IPS-20b (cell line): ENCODE data around the gene CCNT2.
"Not testable (repeated sequence)": the region's sequence is repeated elsewhere in the genome, so short reads cannot be mapped to it uniquely, and the experiment has no call there.

Experiments used
- H3K27ac ChIP-seq: one replicate; pipeline ENCODE4 v1.5.1; 2013; ENCODE audit warnings: low read length
- H3K27me3 ChIP-seq: 2 replicates; pipeline ENCODE4 v1.6.1; 2013; ENCODE audit warnings: mild to moderate bottlenecking, low read length, inconsistent platforms; ENCODE audit not compliant: insufficient read depth
- H3K36me3 ChIP-seq: 2 replicates; pipeline ENCODE4 v1.6.1; 2013; ENCODE audit warnings: low read depth, mild to moderate bottlenecking, inconsistent platforms, low read length, moderate library complexity; ENCODE audit not compliant: insufficient read depth
- H3K4me1 ChIP-seq: 2 replicates; pipeline ENCODE4 v1.6.1; 2013; ENCODE audit warnings: mild to moderate bottlenecking, control low read depth, inconsistent platforms, low read length, moderate library complexity; ENCODE audit not compliant: insufficient read depth
- H3K4me3 ChIP-seq: 2 replicates; pipeline ENCODE4 v1.5.1; 2013; ENCODE audit warnings: mild to moderate bottlenecking, low read length, inconsistent platforms
- H3K9ac ChIP-seq: 2 replicates; pipeline ENCODE4 v1.6.1; 2013; ENCODE audit warnings: low read depth, mild to moderate bottlenecking, inconsistent platforms, low read length, moderate library complexity
- H3K9me3 ChIP-seq: 2 replicates; pipeline ENCODE4 v1.6.1; 2013; ENCODE audit warnings: mild to moderate bottlenecking, low read depth, low read length, inconsistent platforms; ENCODE audit not compliant: insufficient read depth

The CCNT2 gene

DNA sequence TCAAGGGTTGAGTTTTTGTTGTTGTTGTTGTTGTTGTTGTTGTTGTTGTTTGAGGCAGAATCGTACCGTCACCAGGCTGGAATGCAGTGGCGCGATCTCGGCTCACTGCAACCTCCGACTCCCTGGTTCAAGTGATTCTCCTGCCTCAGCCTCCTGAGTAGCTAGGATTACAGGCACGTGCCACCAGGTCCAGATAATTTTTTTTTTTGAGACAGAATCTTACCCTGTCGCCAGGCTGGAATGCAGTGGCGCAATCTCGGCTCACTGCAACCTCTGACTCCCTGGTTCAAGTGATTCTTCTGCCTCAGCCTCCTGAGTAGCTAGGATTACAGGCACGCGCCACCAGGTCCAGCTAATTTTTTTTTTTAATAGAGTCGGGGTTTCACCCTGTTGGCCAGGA is 14.9 kb upstream of the CCNT2 start:
- H3K4me1 ChIP-seq, H3K4me3 ChIP-seq, H3K9me3 ChIP-seq, H3K27me3 ChIP-seq, H3K27ac ChIP-seq, H3K36me3 ChIP-seq, H3K9ac ChIP-seq: not testable (repeated sequence)

DNA sequence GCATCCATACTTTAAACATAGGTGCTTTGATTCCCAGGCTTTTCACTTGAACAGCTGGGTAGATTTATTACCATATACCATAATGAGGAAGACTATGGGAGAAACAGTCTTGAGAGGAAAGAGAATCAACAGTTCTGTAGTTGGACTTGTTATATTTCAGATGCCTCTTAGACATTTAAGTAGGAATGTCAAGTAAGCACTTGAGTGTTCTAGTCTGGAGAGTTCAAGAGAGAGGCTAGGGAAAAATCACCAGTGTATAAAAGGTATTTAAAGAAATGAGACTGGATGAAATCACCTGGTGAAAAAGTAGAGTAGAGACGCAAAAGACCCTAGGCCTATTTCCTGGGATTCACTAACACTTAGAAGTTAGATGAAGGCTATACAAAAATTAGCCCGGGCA is 13.5 kb upstream of the CCNT2 start:
- Histone ChIP-seq H3K4me1 (no peaks in the 10 kb centered on the region), H3K27ac (no peak overlapping the region), H3K9me3 (peaks cover 3% of the 10 kb centered on the region; the same call in 1 of the 2 replicates), H3K27me3 (no peaks in the 10 kb centered on the region), H3K36me3 (no peaks in the 10 kb centered on the region), H3K4me3 (no peak overlapping the region), H3K9ac (no peak overlapping the region)

DNA sequence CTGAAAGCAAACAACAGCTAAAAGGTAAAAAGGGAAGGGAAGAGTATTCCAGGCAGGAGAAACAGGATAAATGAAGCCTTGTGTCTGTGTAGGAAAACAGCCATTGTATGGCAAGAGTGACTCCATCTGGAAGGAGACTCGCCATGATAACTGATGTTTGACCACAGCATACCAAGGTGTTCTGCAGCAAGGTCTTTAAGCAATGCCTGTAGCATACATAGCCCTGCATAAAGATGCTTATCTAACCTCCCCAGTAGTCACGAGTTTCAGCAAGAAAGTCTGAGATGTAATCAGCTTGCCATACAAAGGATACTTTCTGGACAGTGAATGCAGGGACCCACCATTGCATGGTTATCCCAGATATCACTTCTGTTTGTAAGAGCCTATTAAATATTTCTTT is 11.9 kb upstream of the CCNT2 start:
- Histone ChIP-seq H3K4me1 (no peaks in the 10 kb centered on the region), H3K9me3 (peaks cover 3% of the 10 kb centered on the region; the same call in 1 of the 2 replicates), H3K27ac (no peak overlapping the region), H3K4me3 (no peak overlapping the region), H3K27me3 (no peaks in the 10 kb centered on the region), H3K36me3 (no peaks in the 10 kb centered on the region), H3K9ac (no peak overlapping the region)

DNA sequence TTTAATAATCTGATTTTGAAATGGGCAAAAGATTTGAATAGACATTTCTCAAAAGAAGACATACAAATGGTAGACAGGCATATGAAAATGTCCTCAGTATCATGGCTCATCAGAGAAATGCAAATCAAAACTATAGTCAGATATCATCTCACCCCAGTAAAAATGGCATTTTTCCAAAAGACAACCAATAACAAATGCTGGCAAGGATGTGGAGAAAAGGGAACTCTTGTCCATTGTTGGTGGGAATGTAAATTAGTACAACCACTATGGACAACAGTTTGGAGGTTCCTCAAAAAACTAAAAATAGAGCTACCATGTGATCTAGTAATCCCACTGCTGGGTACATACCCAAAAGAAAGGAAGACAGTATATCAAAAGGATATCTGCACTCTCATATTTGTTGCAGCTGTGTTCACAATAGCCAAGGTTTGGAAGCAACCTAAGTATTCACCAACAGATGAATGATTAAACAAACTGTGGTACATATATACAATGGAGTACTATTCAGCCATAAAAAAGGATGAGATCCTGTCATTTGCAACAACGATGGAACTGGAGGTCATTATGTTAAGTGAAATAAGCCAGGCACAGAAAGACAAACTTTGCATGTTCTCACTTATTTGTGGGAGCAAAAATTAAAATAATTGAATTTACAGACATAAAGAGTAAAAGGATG is 11.0 kb upstream of the CCNT2 start:
- H3K4me1 ChIP-seq, H3K4me3 ChIP-seq, H3K27me3 ChIP-seq, H3K36me3 ChIP-seq, H3K9ac ChIP-seq, H3K27ac ChIP-seq, H3K9me3 ChIP-seq: not testable (repeated sequence)

DNA sequence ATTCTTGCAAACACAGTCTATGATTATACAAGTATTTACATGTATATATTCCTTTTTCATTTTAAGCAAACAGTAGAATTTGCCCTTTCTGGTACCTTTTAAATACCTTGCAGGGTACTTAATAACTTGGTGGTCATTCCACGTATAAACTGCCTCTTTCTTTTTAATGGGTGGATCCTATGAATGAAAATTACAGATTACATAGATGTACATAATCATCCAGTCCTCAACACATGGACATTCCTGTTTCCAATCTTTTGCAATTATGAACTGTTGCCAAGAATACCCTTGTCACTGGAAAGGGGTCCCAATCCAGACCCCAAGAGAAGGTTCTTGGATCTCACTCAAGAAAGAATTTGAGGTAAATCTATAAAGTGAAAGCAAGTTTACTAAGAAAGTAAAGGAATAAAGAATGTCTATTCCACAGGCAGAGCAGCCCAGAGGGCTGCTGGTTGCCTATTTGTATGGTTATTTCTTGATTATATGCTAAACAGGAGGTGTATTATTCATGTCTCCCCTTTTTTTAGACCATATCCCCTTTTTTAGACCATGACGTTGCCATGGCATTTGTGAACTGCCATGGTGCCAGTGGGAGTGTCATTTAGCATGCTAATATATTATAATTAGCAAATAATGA is 7.7 kb upstream of the CCNT2 start:
- Histone ChIP-seq H3K9me3 (peaks cover 3% of the 10 kb centered on the region; the same call in 1 of the 2 replicates), H3K27ac (no peak overlapping the region), H3K27me3 (no peaks in the 10 kb centered on the region), H3K9ac (no peak overlapping the region), H3K4me1 (no peaks in the 10 kb centered on the region), H3K4me3 (no peak overlapping the region), H3K36me3 (no peaks in the 10 kb centered on the region)

DNA sequence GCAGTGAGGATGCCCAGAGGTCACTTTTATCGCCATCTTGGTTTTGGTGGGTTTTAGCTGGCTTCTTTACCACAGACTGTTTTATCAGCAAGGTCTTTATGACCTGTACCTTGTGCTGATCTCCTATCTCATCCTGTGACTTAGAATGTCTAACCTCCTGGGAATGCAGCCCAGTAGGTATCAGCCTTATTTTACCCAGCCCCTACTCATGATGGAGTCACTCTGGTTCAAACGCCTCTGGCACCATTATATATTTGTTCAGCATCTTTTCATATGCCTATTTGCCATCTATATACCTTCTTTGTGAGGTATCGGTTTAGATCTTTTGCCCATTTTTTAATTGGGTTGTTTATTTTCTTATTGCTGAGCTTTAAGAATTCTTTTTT is 7.2 kb upstream of the CCNT2 start:
- H3K9me3 ChIP-seq: peaks cover 3% of the 10 kb centered on the region; the same call in 1 of the 2 replicates
- no peak overlapping the region for H3K27ac ChIP-seq
- no peaks in the 10 kb centered on the region for H3K36me3 ChIP-seq
- no peak overlapping the region for H3K9ac ChIP-seq
- no peaks in the 10 kb centered on the region for H3K4me1 ChIP-seq
- no peak overlapping the region for H3K4me3 ChIP-seq
- no peaks in the 10 kb centered on the region for H3K27me3 ChIP-seq

DNA sequence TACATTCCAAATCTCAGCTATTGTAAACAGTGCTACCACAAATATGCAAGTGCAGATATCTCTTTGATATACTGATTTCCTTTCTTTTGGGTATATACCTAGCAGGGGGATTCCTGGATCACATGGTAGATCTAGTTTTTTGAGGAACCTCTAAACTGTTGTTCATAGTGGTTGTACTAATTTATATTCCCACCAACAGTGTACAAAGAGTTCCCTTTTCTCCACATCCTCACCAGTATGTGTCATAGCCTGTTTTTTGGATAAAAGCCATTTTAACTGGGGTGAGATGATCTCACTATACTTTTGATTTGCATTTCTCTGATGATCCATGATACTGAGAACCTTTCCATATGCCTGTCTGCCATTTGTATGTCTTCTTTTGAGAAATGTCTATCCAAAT is 6.3 kb upstream of the CCNT2 start:
- H3K36me3 ChIP-seq: no peaks in the 10 kb centered on the region
- H3K9ac ChIP-seq: no peak overlapping the region
- H3K9me3 ChIP-seq: peaks cover 3% of the 10 kb centered on the region; the same call in 1 of the 2 replicates
- H3K27me3 ChIP-seq: no peaks in the 10 kb centered on the region
- no peak overlapping the region for H3K4me3 ChIP-seq
- no peak overlapping the region for H3K27ac ChIP-seq
- no peaks in the 10 kb centered on the region for H3K4me1 ChIP-seq

DNA sequence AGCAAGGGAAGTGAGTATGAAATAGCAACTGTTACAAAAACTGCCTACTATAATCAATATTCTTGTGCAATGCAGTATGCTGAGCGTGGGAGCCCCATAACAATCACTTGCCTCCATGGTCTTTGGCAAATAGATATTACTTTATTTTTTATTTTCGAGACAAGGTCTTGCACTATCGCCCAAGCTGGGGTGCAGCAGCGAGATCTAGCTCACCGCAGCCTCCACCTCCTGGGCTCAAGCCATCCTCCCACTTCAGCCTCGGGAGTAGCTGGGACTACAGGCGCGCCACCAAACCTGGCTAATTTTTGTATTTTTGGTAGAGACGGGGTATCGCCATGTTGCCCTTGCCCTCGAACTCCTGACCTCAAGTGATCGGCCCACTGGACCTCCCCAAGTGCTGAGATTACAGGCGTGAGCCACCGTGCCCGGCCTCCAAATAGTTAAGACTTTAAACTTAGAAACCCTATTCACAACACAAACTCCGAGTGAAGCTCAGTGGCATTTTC is 1.2 kb upstream of the CCNT2 start:
- H3K36me3 ChIP-seq: 0 out of 2 replicates have a peak, but pooled peaks cover 4% of the 10 kb centered on the region
- peaks cover 9% of the 10 kb centered on the region for H3K4me1 ChIP-seq
- H3K4me3 ChIP-seq: peak overlapping the region; percentile 85
- H3K27ac ChIP-seq: peak overlapping the region; percentile 86
- no peaks in the 10 kb centered on the region for H3K27me3 ChIP-seq
- no peaks in the 10 kb centered on the region; the same call in 1 of the 2 replicates for H3K9me3 ChIP-seq
- H3K9ac ChIP-seq: peak overlapping the region; percentile 99

DNA sequence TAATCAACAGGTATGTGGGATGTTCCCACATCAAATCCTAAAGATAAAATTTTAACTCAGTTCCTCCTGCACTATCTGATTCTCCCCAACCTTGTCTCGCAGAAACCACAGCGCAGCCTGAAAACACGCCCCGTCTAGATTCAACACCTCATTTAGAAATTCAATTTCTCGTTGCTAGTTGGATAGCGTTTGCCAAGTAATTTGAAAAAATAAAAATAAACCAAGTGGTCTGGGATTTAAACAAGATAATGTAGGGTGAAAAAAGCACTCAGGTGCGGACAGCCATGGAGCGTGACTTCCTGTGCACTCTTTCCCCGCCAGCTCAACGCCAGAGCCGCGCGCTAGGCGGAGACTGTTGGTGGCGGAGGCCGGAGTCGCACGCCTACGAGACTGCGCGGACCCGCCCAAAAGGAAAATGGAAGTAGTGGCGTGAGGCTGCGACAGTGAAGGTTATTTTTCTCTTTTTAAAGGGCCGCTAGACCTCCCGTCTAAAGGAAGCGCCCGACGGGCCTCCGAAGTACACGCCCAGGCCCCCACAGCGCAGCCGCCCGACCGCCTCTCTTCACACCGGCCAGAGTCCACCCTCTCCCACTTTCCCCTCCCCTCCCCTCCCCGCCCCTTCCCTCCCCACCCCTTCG is 615 bp upstream of the CCNT2 start:
- H3K36me3 ChIP-seq: 0 out of 2 replicates have a peak, but pooled peaks cover 4% of the 10 kb centered on the region

DNA sequence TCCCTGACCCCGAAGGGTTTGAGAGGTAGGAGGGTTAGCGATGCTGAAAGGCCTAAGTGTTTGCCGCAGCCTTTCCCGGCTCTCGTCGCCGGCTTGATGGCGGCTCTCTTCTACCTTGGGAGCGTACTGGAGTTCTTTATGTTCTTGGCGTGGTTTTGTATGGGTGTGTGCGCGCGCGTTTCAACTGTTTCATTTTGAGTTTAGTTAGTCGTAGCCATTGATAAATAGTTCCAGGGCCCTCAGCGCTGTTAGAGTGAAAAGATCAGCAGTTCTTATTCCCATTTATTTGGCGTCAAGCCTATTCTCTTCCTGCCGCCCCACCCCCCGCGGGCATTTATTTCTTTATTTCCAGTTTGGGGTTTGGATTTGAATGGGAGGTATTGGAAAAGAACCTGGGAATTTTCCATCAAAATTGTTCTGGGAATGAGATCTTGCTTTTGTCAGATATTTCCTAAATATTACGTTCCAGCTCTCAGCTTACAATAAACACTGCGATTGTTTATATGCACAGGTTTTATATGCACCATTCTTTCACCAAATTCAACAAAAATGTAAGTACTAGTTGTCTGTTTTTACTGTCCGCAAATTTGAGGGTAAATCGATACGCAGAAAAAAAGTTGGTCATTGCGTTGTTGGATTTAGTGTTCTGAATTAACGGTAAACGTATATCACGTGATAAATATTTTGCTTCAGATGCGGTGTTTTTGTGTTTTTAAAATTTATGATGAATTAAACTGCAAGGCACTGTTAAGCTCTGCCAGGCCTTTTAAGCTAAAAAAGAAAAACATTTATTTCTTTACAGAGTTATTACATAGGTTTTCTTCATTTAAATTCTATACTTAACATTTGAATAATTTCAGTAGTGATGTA is 954 bp downstream of the CCNT2 start:
- peak overlapping the region; percentile 99 for H3K27ac ChIP-seq
- peaks cover 11% of the 10 kb centered on the region for H3K4me1 ChIP-seq
- no peaks in the 10 kb centered on the region for H3K9me3 ChIP-seq
- peak overlapping the region; percentile 95 for H3K4me3 ChIP-seq
- H3K9ac ChIP-seq: peak overlapping the region; percentile 99
- no peaks in the 10 kb centered on the region for H3K27me3 ChIP-seq
- H3K36me3 ChIP-seq: peaks cover 15% of the 10 kb centered on the region; the same call in 1 of the 2 replicates

More for the DNA sequence above, 615 bp upstream of the CCNT2 start:
- H3K4me1 ChIP-seq: peaks cover 11% of the 10 kb centered on the region
- H3K27ac ChIP-seq: peak overlapping the region; percentile 86
- H3K4me3 ChIP-seq: peak overlapping the region; percentile 85
- no peaks in the 10 kb centered on the region for H3K27me3 ChIP-seq
- peak overlapping the region; percentile 99 for H3K9ac ChIP-seq
- no peaks in the 10 kb centered on the region; the same call in 1 of the 2 replicates for H3K9me3 ChIP-seq

DNA sequence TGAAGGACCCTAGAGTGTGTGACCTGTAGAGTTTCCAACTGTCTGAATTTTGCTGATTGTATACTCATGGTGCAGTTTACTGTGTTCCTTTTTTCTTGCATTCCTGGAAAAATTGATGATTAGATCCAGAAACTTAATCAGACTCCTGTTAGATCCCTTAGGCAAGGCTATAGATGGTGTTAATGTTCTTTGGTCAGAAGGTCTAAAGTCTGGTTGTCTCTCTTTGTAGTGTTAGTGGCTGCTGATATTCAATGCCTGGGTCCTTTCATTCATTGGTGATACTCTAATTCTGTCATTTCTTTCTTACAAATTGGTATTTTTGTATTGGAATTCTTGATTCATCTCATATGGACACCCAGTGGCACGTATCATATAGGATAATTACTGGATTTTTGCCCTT is 6.3 kb downstream of the CCNT2 start:
- Histone ChIP-seq H3K9ac (no peak overlapping the region), H3K27ac (no peak overlapping the region), H3K4me1 (peaks cover 11% of the 10 kb centered on the region), H3K9me3 (no peaks in the 10 kb centered on the region), H3K36me3 (peaks cover 19% of the 10 kb centered on the region), H3K4me3 (no peak overlapping the region), H3K27me3 (no peaks in the 10 kb centered on the region)
